CD4-positive, alpha-beta T cell treated with Interleukin-6 at 100 ng/mL for 8 hours (primary cell): ENCODE data around the gene FOXJ2.
"Not testable (repeated sequence)": the region's sequence is repeated elsewhere in the genome, so short reads cannot be mapped to it uniquely, and the experiment has no call there.

Experiments
- DNase-seq: peaks from one replicate; pipeline ENCODE4 v3.0.0-alpha.2; 2020; ENCODE audit warnings: mixed read lengths, low spot score

The FOXJ2 gene

DNA sequence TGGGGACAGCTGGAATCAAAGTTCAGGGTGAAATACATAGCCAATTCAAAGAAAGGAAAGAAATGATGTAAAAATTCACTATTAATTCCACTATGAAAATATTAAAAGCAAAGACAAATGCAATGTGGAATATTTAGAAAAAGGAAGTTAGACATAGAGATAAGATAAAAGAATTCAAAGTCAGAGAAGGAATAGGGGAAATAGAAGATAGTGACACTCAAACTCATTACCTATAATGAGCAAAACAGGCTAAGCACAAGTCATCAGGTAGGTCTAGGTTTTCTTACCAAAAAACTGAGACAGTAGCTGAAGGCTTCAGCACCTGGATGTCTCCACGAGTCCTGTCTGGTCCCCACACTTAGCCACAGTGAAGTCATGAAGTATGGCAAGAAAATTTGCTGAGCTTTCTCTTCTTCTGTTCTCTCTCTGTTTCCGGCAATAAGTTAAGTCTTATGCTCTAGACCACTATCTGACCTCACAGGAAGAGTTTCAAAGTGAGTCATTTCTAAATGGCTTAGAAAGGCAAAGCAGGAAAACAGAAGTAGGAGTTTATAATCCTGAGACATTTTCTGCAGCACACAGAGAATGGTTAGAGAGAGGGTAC, 33.6 kb downstream of the FOXJ2 start, which contains the start of gene C3AR1:
TSS of gene C3AR1 (minus strand) at position 369 of the 604 bp plus-strand sequence. CDS start 6,174 bp downstream, outside the sequence.
- peak; percentile 71 for DNase-seq

DNA sequence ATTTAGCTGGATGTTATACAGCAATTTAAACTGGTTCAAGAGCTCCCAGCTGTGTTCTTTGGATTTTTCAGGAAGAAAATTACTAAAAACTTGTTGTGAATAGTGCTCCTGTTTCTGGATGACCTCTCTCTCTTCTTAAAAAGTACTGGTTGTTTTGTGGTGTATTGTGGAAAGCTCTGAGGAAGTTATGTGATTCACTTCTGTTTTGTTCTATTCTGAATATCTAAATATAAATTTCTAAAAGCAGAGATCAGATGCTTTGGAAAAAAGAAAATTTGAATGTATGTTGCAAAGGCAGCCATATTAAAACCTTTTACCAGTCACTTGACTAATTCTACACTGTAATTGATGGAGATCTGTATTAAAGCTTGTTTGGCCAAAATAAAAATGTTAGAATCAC, 37.1 kb downstream of the FOXJ2 start:
- no peak for DNase-seq

DNA sequence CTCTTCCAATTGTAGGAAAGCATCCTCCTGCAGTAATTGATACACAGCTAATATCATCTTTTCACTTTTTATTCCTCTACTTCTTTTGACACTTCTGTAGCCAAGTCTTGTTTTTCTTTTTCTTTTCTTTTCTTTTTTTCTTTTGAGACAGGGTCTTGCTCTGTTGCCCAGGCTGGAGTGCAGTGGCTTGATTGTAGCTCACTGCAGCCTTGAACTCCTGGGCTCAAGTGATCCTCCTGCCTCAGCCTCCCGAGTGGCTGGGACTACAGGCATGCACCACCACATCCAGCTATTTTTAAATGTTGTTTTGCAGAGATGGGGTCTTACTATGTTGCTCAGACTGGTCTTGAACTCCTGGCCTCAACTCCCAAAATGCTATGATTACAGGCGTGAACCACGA, 39.3 kb downstream of the FOXJ2 start:
- not testable (repeated sequence) for DNase-seq

DNA sequence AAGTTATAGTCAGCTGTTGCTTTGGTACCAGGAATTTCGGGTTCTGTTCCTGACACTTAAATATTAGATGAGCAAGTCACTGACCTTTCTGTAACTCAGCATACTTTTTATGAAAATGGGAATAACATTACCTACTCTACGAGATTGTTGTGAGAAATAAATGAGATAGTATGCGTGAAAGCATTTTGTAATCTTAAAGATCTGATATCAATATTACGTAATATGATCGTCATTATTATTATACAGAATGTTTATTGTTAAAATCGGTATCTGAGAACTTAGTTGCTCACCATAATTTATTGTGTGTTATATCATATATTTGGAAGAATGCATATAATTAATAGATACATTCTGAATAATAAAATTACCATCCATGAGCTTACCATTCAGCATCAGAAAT, 43.4 kb downstream of the FOXJ2 start:
- DNase-seq, result no peak

DNA sequence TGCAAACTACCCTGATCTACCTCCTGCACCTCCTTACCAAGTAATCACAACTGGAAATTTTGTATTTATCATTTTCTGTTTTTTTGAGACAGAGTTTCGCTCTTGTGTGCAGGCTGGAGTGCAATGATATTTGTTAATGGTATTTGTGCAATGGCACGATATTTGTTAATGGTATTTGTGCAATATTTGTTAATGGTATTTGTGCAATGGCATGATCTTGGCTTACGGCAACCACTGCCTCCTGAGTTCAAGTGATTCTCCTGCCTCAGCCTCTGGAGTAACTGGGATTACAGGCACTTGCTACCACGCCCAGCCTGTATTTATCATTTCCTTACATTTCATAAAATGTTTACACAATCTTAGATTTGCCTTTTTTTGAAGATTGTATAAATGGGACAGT, 43.9 kb downstream of the FOXJ2 start:
- DNase-seq, result no peak

DNA sequence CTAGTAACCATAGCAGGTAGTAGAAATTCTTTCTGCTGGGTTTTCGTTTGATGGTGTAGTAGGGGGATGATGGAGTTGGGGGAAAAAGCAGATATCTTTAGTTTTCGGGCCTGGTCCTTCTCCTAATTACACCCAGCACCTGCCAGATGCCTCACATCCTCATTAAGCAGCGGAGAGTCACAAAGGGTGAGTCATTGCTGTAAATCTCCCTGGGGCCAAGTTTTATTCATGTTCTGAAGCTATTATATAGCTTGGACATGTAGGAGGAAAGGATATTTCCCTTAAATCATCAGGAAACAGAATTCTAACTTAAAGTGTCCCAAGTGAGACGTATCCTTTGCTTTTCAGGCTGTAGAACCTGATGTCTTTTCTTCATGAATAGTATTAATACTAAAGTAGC, 44.7 kb downstream of the FOXJ2 start:
- no peak for DNase-seq

DNA sequence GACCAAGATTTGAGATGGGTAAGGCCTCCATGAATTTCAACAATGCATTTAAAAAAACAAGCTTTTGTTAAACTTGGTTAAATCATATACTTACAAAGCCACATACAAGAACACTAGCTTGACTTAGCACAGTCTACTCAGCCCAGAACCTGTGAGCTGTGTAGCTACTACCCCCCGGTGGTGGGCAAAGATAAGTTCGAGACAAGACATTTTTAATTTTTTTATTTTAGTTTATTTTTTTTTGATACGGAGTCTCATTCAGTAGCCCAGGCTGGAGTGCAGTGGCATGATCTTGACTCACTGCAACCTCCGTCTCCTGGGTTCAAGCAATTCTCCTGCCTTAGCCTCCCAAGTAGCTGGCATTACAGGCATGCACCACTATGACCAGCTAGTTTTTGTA, 45.9 kb downstream of the FOXJ2 start:
- DNase-seq, result peak; percentile 81

- no peak for DNase-seq
Observed at GRCh38 chr12:8078916-8079315, 46.4 kb downstream of the FOXJ2 start.

DNA sequence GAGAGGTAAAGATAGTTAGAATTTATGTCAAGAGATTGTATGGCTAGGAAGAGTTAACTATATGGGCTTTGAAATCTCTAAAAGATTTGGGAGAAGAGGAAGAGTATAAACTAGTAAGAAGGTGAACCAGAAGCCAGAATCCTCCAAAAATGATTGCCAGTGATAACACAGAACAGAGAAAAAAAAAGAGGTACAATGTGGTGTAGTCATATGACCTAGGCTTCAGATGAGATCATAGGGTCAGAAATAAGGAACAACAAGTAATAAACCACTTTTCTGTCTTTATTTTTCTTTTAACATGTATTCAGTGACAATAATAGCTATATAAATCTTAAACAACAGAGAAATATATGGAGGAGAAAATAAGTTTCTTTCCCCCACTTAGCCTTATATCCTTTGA, 47.6 kb downstream of the FOXJ2 start:
- DNase-seq, result no peak

DNA sequence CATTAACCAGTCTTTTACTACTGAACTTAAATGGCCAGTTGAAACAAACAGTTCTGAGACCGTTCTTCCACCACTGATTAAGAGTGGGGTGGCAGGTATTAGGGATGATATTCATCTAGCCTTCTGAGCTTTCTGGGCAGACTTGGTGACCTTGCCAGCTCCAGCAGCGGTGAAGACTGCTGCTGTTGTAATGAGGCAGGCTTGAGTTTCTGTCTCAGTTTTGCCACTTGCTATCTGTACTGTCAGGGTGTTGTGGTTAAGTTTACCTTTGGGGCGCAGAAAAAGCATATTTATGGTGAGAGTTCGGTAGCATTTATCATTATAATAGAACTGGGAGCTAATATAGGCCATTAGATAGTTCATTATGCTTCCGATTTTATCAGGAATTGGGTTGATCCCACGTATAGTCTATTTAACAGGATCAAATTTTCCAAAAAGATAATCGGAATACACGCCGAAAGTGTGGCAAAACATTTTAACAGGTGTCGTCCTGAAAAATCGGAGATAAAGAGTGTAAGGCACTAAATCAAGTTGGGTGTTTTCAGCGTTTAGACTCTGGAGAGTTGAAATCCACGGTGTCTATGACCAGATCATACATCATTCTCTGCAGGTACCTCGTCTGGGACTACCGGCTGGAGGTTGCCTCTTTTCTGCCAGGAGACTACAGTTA, 48.9 kb downstream of the FOXJ2 start:
- peak; percentile 25 for DNase-seq

DNA sequence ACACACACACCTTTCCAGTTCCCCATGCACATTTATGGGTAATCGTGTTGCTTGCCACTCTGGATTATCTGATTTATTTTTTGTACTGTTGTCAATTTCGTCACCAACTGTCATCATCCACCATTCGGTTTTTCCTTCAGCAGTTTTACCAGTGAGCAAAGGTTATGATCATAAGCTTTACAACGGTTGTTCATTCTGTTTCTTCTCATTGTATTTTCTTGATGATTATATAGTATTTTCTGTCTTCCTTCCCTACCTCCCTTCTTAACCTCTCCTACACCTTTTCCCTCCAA, 50.2 kb downstream of the FOXJ2 start:
- DNase-seq, result no peak

DNA sequence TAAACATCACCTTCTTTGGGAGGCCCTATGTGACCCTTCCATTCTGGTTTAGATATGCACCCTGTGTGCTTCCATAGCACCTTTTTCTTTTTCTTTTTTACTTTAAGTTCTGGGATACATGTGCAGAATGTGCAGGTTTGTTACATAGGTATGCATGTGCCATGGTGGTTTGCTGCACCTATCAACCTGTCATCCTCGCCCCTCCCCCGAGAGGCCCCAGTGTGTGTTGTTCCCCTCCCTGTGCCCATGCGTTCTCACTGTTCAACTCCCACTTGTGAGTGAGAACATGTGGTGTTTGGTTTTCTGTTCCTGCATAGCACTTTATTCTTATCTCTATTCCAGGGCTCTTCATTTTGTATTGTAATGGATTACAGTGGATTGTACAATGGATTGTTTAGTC, 51.8 kb downstream of the FOXJ2 start:
- DNase-seq, result not testable (repeated sequence)

GRCh38 chr12:8087666-8088065, 55.1 kb downstream of the FOXJ2 start:
- DNase-seq, result no peak

DNA sequence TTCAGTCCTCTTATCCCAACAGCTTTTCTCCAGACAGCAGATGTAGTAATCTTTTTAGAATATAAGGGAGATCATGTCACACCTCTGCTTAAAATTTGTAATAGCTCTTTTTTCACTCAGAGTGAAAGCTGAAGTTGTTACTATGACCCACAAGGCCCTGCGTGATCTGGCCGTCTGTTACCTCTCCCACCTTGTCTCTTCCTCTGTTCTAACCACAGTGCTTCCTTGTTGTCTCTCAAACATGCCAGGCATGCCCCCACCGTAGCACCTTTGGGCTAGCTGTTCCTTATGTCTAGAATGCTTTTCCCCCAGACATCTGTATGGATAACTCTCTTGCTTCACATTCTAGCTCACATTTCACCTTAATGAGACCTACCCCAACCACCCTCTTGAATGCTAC, 56.1 kb downstream of the FOXJ2 start:
- DNase-seq, result peak; percentile 63

DNA sequence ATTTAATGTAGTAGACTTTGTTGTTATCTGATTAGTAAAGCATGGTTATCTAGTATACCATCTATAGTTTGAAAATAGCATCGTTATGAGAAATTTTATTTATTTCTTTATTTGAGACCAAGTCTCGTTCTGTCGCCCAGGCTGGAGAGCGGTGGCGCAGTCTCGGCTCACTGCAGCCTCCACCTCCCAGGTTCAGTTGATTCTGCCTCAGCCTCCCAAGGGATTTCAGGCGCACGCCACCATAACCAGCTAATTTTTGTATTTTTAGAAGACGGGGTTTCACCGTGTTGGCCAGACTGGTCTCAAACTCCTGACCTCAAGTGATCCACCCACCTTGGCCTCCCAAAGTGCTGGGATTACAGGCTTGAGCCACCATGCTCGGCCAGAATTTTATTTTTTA, 56.8 kb downstream of the FOXJ2 start:
- DNase-seq, result not testable (repeated sequence)

- no peak for DNase-seq
Observed at GRCh38 chr12:8089716-8090115, 57.2 kb downstream of the FOXJ2 start.

GRCh38 chr12:8093291-8093690, 60.8 kb downstream of the FOXJ2 start:
- DNase-seq, result no peak

DNA sequence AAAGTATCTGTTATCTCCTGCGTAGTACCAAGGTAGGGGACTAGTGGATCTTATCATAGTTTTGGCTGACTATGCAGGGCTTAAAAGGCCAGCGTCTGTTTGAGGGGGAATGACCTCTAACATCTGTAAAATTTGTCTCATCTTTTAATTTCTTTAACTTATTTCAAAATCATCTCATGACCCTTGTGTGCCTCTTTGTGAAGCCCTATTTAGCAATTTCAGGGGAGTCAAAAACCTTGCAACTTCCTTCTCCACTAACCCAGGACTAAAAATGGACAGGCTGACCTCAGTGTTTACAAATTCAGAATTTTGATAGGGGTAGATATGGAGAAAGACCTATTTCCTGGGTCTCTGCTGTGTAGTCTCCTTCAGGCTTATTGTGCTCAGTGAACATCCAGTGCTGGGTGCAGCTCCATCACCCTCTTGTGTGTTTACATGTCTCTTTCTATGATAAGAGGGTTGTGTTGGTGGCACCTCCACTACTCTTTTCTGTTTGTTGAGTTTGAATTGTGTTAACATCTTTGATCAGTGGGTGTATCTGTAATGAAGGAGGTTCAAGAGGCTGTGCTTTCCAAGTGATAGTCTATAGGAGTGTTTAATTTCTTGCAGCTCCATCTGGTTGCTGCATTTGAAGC, 63.9 kb downstream of the FOXJ2 start:
- no peak for DNase-seq

DNA sequence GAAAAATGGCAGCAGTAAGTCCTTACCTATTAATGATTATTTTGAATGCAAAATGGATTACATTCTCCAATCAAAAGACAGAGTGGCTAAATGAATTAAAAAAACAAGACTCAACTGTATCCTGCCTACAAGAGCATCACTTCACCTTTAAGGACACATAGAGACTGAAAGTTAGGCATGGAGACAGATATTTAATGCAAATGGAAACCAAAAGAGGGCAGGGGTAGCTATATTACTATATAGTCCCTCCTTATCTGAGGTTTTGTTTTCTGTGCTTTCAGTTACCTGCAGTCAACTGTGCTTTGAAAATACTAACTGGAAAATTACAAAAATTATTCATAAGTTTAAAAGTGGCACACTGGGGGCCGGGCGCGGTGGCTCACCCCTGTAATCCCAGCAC, 66.7 kb downstream of the FOXJ2 start:
- DNase-seq, result no peak
